Glutamatergic neuron (in vitro differentiated cells): ENCODE measurements around the gene ABI3BP. TPM values are rescaled to one million over a fixed set of nuclear protein-coding genes. Genes with fewer than 3 reads are reported as not detected.

Experiments used
- DNase-seq: peaks from one replicate; pipeline ENCODE4 v3.0.0; 2022
- H3K27ac Mint-ChIP-seq: one replicate; pipeline ENCODE4 v1.8.0; 2020; ENCODE audit warnings: mild to moderate bottlenecking, mixed read lengths, inconsistent platforms; ENCODE audit not compliant: unreplicated experiment
- H3K27me3 Mint-ChIP-seq: one replicate; pipeline ENCODE4 v1.8.0; 2020; ENCODE audit warnings: mild to moderate bottlenecking, moderate library complexity, mixed read lengths, inconsistent platforms; ENCODE audit not compliant: unreplicated experiment
- H3K36me3 Mint-ChIP-seq: one replicate; pipeline ENCODE4 v1.8.0; 2020; ENCODE audit warnings: mild to moderate bottlenecking, mixed read lengths, inconsistent platforms; ENCODE audit not compliant: unreplicated experiment
- H3K4me1 Mint-ChIP-seq: one replicate; pipeline ENCODE4 v1.8.0; 2020; ENCODE audit warnings: mild to moderate bottlenecking, low read depth, mixed read lengths, inconsistent platforms; ENCODE audit not compliant: unreplicated experiment
- H3K4me3 Mint-ChIP-seq: one replicate; pipeline ENCODE4 v1.8.0; 2020; ENCODE audit warnings: mild to moderate bottlenecking, mixed read lengths, inconsistent platforms; ENCODE audit not compliant: unreplicated experiment
- H3K9me3 Mint-ChIP-seq: one replicate; pipeline ENCODE4 v1.8.0; 2020; ENCODE audit warnings: mild to moderate bottlenecking, moderate library complexity, mixed read lengths, inconsistent platforms; ENCODE audit not compliant: unreplicated experiment
- CTCF ChIP-seq: fragments of 200-600 bp; sonication (generic); IDR thresholded peaks from one replicate; pipeline ENCODE4 v1.5.0; 2021; ENCODE audit not compliant: partially characterized antibody, unreplicated experiment
- total RNA-seq: library from RNA; stranded (reverse); fragmentation: NEBNext Ultra II Directional; extraction: Animal tissue kit (Norgen Biotek cat#: 25700); gene quantifications from one replicate; pipeline ENCODE4 v1.2.1, GENCODE V29; 2021; ENCODE audit not compliant: unreplicated experiment

The ABI3BP gene
- total RNA-seq, 1 donor from 2014 or later, result not detected

- Mint-ChIP-seq H3K27ac (no peak overlapping the region), H3K4me3 (no peak overlapping the region), H3K4me1 (no peaks in the 10 kb centered on the region), H3K27me3 (no peaks in the 10 kb centered on the region), H3K36me3 (no peaks in the 10 kb centered on the region), H3K9me3 (no peaks in the 10 kb centered on the region)
- no peak for DNase-seq
- no peak for TF ChIP-seq CTCF
These were observed 231.3 kb downstream of the ABI3BP start for GRCh38 chr3:100761951-100762350.

GRCh38 chr3:100761211-100761942, 231.8 kb downstream of the ABI3BP start:
- no peaks in the 10 kb centered on the region for H3K9me3 Mint-ChIP-seq
- H3K4me1 Mint-ChIP-seq, result no peaks in the 10 kb centered on the region
- no peaks in the 10 kb centered on the region for H3K27me3 Mint-ChIP-seq
- H3K27ac Mint-ChIP-seq, result no peak overlapping the region
- no peak overlapping the region for H3K4me3 Mint-ChIP-seq
- no peaks in the 10 kb centered on the region for H3K36me3 Mint-ChIP-seq
- no peak for DNase-seq
- TF ChIP-seq CTCF, result no peak

- no peaks in the 10 kb centered on the region for H3K36me3 Mint-ChIP-seq
- DNase-seq, result no peak
- H3K4me1 Mint-ChIP-seq, result no peaks in the 10 kb centered on the region
- no peak overlapping the region for H3K27ac Mint-ChIP-seq
- no peak for TF ChIP-seq CTCF
- H3K4me3 Mint-ChIP-seq, result no peak overlapping the region
- no peaks in the 10 kb centered on the region for H3K27me3 Mint-ChIP-seq
- no peaks in the 10 kb centered on the region for H3K9me3 Mint-ChIP-seq
These were observed 232.8 kb downstream of the ABI3BP start for GRCh38 chr3:100760377-100760776.

- H3K27ac Mint-ChIP-seq, result no peak overlapping the region
- no peak overlapping the region for H3K4me3 Mint-ChIP-seq
These were observed 233.3 kb downstream of the ABI3BP start for GRCh38 chr3:100759950-100760349.

More at GRCh38 chr3:100759950-100760349, 233.3 kb downstream of the ABI3BP start:
- Mint-ChIP-seq H3K36me3 (no peaks in the 10 kb centered on the region), H3K4me1 (no peaks in the 10 kb centered on the region), H3K27me3 (no peaks in the 10 kb centered on the region), H3K9me3 (no peaks in the 10 kb centered on the region)
- no peak for TF ChIP-seq CTCF
- no peak for DNase-seq
